GM19240 (cell line): ENCODE results near the gene NFIB.

Experiments
- DNase-seq: peaks from one replicate; pipeline ENCODE4 v3.0.0; 2011; ENCODE audit warnings: low spot score; ENCODE audit not compliant: insufficient read length

The NFIB gene

DNA sequence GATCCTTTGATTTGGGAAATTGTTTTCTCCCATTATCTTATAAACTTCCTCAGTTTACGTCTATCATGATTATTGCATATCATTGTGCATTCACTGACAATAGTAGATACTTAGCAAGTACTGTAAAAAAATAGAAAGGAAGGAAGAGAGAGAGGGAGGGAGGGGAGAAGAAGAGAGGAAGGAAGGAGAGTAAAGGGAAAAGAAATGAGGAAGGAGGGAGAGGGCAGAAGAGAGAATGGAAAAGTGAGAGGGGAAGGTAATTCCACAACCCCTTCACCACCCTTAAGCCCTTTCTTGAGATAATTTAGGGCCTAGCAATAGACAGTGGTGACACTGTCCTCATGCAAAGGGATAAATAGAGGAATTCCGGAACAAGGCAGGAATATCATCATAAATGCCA is 64.4 kb downstream of the NFIB start:
- DNase-seq: no peak

DNA sequence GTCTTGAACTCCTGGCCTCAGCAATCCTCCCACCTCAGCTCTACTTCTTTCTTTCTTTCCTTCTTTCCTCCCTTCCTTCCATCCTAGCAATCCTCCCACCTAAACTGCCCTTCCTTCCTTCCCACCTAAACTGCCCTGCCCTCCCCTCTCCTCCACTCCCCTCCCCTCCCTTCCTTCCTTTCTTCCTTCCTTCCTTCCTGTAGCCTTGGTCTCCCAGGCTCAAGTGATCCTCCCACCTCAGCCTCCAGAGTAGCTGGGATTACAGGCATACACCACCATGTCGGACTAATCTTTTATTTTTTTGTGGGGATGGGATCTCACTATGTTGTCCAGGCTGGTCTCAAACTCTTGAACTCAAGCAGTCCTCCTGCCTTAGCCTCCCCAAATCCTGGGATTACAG is 65.8 kb downstream of the NFIB start:
- no peak for DNase-seq

GRCh38 chr9:14247577-14247976 is 66.4 kb downstream of the NFIB start:
- DNase-seq: no peak

GRCh38 chr9:14246951-14247350 is 67.0 kb downstream of the NFIB start:
- DNase-seq: no peak

GRCh38 chr9:14245901-14246525 is 67.9 kb downstream of the NFIB start:
- no peak for DNase-seq

- DNase-seq: no peak
Observed at GRCh38 chr9:14243514-14244042, 70.4 kb downstream of the NFIB start.

GRCh38 chr9:14242150-14242805 is 71.7 kb downstream of the NFIB start:
- DNase-seq: no peak

DNA sequence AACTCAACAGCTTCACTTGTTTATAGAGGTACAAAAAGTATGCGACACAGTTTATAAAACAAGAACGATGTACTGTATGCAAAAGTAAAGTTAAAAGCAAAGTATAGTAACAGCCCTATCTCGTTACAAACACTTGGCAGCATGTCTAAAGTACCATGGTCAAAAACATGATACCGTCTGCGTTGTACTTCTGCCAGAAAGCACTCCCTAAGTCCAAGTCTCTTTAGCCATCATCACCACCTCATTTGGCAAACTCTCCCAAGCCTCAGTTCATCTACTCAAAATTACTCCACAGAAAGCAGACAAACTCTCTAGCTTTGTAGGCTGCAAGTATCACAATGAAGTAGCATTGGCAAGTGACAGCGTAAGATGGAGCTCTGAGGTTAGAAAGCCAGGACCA is 73.4 kb downstream of the NFIB start:
- no peak for DNase-seq

GRCh38 chr9:14238518-14238917 is 75.4 kb downstream of the NFIB start:
- no peak for DNase-seq

- no peak for DNase-seq
Observed at GRCh38 chr9:14238079-14238478, 75.9 kb downstream of the NFIB start.

- DNase-seq: no peak
Observed at GRCh38 chr9:14236591-14236990, 77.3 kb downstream of the NFIB start.

GRCh38 chr9:14232111-14232510 is 81.8 kb downstream of the NFIB start:
- DNase-seq: no peak

DNA sequence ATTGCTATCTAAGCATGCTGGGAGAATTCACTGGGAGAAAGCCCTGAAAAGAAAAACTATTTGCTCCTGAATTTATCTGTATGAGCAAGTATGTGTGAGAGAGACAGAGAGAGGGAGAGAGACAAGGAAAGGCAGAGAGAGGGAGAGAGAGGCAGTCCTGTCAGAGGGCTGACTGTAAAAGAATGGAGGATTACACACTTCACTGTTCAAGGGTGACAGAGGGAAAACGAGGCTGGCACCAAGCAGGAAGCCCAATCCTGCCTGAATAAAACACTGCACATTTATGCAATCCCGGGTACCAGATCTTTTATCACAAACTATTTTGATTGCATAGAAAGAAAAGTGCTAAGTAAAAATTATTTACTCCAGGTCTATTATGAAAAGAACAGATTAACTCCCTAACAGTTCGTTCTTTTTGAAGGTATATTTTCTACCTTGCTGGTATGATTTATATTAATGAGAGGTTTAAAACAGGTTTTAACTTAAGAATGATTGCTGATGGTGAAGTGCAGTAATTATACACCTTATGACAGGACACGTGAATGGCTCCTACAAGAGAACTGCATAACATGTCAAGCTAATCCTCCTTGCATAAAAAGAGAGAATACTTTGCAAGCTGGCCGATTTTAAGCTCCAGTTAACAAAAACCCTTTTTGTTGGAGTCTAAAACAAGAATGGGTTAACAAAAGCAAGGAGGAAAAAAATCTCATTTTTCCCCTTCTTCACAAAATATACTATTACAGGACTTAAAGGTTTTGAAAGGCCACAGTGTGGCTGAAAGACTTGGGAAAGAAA is 82.5 kb downstream of the NFIB start:
- no peak for DNase-seq

DNA sequence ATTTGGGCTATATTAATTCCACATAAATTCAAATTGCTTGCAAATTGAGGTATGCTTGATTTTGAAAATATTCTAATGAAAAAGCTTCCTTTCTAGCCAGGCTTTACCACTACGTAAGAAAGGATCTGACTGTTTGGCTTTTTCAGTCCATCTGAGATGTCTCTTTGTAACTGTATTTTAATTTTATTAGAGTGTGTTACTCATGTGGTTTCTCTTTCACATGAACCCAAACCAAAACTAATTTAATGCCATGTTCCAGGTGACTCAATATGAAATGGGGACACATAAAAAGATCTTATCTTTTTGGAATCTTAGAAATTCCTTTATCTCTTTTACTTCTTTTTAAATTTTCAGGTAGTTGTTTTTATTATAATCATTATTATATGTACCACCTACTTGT is 85.3 kb downstream of the NFIB start:
- DNase-seq: no peak

GRCh38 chr9:14226855-14227532 is 86.9 kb downstream of the NFIB start:
- DNase-seq: no peak

- DNase-seq: no peak
Observed at GRCh38 chr9:14223081-14223480, 90.9 kb downstream of the NFIB start.

DNA sequence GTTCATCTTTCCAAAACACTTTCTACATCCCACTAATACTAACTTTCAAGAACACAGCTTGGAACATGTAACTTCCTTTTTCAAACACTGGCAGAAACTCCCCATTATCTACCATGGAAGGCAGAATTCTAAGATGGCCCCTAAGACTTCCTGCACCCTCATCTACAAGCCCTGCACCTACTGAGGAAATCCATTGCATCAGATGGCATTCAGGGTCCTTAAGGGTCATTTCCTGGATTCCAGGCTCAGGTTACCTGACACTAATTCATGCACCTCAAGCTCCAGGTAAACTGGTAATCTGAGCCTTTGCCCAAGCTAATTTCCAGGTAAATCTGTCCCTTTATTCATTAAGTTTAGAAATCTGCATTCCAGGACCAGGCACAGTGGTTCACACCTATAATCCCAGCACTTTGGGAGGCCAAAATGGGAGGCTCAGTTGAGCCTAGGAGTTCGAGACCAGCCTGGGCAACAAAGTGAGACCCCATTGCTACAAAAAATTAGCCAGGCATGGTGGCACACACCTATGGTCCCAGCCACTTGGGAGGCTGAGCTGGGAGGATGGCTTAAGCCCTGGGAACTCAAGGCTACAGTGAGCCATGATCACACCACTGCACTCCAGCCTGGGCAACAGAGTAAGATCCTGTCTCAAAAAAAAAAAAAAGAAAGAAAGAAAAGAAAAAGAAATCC is 91.6 kb downstream of the NFIB start:
- DNase-seq: no peak

GRCh38 chr9:14221558-14221957 is 92.4 kb downstream of the NFIB start:
- DNase-seq: no peak

DNA sequence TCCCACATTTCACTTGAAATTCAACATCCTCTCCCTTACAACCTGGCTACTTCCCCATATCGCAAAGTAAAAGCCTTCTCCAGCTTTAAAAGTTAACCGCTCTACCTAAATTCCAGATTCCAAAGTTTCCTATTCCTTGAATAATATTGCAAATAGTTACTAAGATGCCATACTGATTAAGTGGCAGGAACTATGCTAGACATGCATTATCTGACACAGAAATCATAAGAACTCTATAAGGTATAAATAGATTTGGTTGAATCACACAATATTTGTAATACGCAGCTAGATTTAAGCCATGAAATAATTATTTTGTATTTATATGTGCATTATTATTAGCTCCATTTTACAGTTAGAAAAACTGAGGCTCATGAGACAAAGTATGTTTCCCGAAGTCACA is 92.8 kb downstream of the NFIB start:
- no peak for DNase-seq

DNA sequence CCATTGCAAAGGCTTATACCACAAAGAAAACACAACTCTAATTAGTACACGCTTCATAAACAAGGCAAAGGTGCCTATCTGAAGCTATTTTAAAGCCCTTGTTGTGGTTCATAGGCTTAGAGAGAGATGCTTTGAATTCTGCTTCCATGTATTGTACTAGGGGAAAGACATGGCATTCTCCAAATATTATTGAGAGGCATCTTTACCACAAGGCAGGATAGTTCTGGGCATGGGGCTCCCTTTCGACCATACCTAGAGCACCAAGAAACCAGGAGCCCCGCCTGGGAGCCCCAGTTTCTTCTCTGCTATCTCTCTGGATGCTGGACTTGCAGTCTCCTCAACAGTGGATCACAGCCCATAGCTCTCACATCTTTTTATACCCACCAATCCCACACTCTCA is 93.7 kb downstream of the NFIB start:
- no peak for DNase-seq

GRCh38 chr9:14219850-14220249 is 94.1 kb downstream of the NFIB start:
- DNase-seq: no peak
